ENCODE data around the gene CLCN3. TPM values are rescaled to one million over a fixed set of nuclear protein-coding genes. Genes with fewer than 3 reads are reported as not detected.
A peak's percentile ranks its signal among the peaks of the same experiment; 100 is the strongest.

The CLCN3 gene
- total and polyA plus RNA-seq, 2 of the 13 experiments (the other 11 are each of a cell fraction or from before 2014, with no cell fraction given), result 13.6 to 23.7 TPM

GRCh38 chr4:169611991-169612870 lies 8.1 kb upstream of the CLCN3 start, which contains the start of gene NEK1 (continued):
- TF ChIP-seq ZBTB40 (IDR thresholded peaks at IDR 0.05) (no peak), ZBTB40 (CRISPR knock-in tag; IDR thresholded peaks at IDR 0.05) (peak; percentile 23; the same call in 1 of the 2 replicates), MIXL1 (CRISPR knock-in tag; IDR thresholded peaks at IDR 0.05) (no peak), ZNF609 (CRISPR knock-in tag; IDR thresholded peaks at IDR 0.05; ENCODE audit: borderline replicate concordance) (peak; percentile 59; the same call in 1 of the 2 replicates), KLF16 (CRISPR knock-in tag; IDR thresholded peaks at IDR 0.05) (no peak; a peak in 1 of 4 replicates), PITX1 (CRISPR knock-in tag; IDR thresholded peaks at IDR 0.05) (peak; percentile 70; the same call in 1 of the 2 replicates), HNF4G (IDR thresholded peaks at IDR 0.05; ENCODE audit: borderline replicate concordance, low read depth, low read length) (no peak), HNF4G (CRISPR knock-in tag; IDR thresholded peaks at IDR 0.05; ENCODE audit: borderline replicate concordance, low read depth) (0 out of 2 replicates have a peak, but pooled peaks have one; percentile 44)
- TF ChIP-seq, protein P1, sequence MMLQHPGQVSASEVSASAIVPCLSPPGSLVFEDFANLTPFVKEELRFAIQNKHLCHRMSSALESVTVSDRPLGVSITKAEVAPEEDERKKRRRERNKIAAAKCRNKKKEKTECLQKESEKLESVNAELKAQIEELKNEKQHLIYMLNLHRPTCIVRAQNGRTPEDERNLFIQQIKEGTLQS (CRISPR knock-in tag; IDR thresholded peaks at IDR 0.05), result peak; percentile 46; the same call in 1 of the 2 replicates
- TF ChIP-seq, protein P2, sequence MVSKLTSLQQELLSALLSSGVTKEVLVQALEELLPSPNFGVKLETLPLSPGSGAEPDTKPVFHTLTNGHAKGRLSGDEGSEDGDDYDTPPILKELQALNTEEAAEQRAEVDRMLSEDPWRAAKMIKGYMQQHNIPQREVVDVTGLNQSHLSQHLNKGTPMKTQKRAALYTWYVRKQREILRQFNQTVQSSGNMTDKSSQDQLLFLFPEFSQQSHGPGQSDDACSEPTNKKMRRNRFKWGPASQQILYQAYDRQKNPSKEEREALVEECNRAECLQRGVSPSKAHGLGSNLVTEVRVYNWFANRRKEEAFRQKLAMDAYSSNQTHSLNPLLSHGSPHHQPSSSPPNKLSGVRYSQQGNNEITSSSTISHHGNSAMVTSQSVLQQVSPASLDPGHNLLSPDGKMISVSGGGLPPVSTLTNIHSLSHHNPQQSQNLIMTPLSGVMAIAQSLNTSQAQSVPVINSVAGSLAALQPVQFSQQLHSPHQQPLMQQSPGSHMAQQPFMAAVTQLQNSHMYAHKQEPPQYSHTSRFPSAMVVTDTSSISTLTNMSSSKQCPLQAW (CRISPR knock-in tag; IDR thresholded peaks at IDR 0.05), result peak; percentile 80

Measured in HepG2 (cell line).